H7 (cell line): ENCODE measurements around the gene RFC2. TPM values are rescaled to one million over a fixed set of nuclear protein-coding genes. Genes with fewer than 3 reads are reported as not detected.

ENCODE experiments used
- DNase-seq: peaks from one replicate; pipeline ENCODE4 v3.0.0; 2012
- H3K27me3 ChIP-seq: 2 replicates; pipeline ENCODE4 v1.6.0; 2011; ENCODE audit warnings: mild to moderate bottlenecking, low read length; ENCODE audit not compliant: control insufficient read depth, insufficient read depth
- H3K36me3 ChIP-seq: replicated peaks from 2 replicates; pipeline ENCODE4 v1.5.1; 2011; ENCODE audit warnings: low read length; ENCODE audit not compliant: control insufficient read depth, insufficient read depth
- H3K4me3 ChIP-seq: 2 replicates; pipeline ENCODE4 v1.5.1; 2011; ENCODE audit warnings: low read depth, mild to moderate bottlenecking, control low read depth, low read length, moderate library complexity; ENCODE audit not compliant: insufficient read depth
- total RNA-seq: library from RNA; depleted of rRNA; stranded (reverse); fragments of >200 nt; shearing (Covaris generic); gene quantifications from 2 replicates; pipeline ENCODE4 v1.2.3, GENCODE V29; 2014; rRNA removed

The RFC2 gene
- total RNA-seq, 1 experiment from 2014 or later = 126 TPM

DNA sequence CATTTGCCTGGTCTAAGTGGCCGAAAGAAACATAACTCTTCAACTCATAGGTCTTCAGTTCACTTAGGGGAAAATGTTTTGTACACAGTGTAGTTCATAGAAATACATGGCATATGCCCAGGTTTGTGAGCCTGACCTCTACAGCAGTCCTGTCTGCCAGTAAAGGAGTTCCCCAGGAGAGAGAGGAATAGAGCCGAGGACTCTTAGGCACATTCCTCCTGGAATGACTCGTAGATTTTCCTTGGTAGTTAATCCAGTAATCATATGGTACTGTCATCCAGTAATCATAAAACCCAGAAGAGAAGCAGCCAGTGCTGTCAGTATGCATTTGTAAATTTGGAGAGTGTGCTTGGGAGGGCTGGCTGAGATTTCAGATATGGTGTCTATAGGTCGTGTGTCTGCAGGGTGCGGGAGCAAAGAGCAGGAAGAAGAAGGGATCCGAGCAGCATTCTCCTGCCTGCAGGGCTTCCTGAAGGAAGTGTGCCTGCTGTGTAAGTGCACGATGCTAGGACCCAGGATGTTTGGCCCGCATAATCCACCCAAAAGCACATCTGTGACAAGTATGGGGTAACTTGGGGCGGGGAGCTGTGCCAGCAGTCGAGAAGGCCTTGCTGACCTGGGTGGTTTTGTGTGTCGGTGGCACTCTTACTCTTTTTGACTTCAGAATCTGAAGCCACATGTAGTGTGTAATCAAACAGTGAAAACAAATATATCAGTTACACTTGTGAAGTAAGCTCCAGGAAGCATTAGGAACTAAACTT, 66.1 kb downstream of the RFC2 start:
- DNase-seq = no peak
- Histone ChIP-seq H3K27me3 (no peaks in the 10 kb centered on the region), H3K4me3 (no peak overlapping the region), H3K36me3 (peaks cover 35% of the 10 kb centered on the region)

DNA sequence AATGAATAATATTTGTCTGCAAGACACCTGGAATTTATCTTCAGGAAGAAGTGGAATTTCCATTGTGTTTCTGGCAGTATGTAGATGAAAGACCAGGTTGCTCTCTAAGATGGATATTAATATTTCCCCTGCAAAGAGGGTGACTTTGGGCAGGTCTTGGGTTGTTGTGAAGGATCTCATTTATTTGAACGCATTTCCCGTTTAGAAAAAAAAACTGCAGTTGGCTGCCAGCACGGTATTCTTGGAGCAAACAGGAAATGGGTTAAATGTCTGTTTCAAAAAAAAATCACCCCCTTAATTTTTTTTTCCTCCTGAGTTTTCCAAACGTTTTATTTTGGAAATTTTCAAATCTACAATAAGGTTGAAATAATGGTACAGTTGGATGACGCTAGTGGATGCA, 68.6 kb downstream of the RFC2 start:
- peaks cover 24% of the 10 kb centered on the region for H3K36me3 ChIP-seq
- DNase-seq = no peak

DNA sequence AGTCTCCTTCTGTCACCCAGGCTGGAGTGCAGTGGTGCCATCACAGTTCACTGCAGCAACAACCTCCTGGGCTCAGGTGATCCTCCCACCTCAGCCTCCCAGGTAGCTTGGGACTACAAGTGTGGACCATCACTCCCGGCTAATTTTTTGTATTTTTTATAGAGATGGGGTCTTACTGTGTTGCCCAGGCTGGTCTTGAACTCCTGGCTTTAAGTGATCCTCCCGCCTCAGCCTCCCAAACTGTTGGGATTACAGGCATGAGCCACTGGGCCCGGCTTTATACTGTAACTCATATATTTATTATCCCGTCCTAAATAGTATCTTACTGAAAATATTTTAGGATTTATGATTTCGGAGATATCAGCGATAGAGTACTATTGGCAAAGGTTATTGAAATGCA, 69.2 kb downstream of the RFC2 start:
- Histone ChIP-seq H3K36me3 (peaks cover 20% of the 10 kb centered on the region), H3K27me3 (no peaks in the 10 kb centered on the region), H3K4me3 (no peak overlapping the region)
- DNase-seq = no peak

More for the DNA sequence above, 68.6 kb downstream of the RFC2 start:
- no peak overlapping the region for H3K4me3 ChIP-seq
- H3K27me3 ChIP-seq = no peaks in the 10 kb centered on the region

DNA sequence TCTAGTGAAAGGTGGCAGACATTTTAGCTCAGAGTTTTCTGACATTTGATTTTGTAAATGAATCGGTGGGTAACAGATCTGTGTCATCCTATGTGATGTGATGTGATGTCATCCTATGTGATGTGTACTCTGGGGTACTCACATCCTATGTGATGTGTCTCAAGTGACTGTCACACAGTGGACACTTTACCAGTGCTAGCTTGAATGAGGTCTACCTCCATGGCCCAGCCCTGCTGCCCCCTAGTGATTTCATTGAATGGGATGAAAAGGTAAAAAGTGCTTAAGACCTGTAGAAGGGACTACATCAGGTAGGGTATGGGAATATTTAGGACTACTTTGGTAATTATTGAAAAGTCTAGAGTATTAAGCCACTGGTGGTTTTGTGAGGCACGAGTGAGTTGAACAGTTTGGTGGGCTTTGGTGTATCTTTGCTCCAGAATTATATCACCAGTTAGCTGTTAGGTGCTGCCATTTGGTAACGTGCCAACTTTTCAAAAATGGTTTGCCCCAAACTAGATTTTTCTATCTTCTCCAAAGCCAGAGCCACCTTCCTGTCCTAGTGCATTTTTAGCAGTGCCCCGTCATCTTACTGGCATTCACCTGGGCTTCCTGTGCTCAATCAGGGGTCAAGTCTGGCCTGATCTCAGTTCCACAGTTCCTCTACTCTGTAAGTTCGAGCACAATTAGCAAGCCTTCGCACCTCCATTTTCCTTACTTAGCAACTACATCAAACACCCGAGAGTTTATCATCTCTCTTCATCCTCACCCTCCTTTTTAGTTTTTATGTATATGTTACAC, 70.3 kb downstream of the RFC2 start:
- peak; percentile 58 for DNase-seq
- Histone ChIP-seq H3K27me3 (no peaks in the 10 kb centered on the region), H3K36me3 (peaks cover 12% of the 10 kb centered on the region), H3K4me3 (no peak overlapping the region)

DNA sequence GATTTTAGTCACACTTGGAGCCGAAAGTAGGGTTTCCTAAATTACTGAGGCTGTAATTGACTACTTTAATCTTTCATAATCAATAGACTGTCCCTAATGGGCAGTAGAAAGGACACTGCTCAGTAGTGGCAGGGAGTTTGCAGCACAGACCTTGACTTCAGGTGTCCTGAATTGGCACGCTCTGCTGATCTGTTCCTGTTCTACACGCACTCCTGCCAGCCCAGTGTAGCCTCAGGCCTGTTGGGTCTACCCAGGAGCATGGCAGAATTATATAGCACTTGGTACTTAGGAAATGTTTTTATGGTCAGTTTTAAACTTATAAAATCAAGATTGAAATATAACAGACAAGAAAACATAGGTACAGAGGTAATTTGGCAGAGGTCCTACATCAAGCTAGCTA, 71.1 kb downstream of the RFC2 start:
- no peaks in the 10 kb centered on the region for H3K27me3 ChIP-seq
- DNase-seq = no peak
- peaks cover 8% of the 10 kb centered on the region for H3K36me3 ChIP-seq
- no peak overlapping the region for H3K4me3 ChIP-seq

DNA sequence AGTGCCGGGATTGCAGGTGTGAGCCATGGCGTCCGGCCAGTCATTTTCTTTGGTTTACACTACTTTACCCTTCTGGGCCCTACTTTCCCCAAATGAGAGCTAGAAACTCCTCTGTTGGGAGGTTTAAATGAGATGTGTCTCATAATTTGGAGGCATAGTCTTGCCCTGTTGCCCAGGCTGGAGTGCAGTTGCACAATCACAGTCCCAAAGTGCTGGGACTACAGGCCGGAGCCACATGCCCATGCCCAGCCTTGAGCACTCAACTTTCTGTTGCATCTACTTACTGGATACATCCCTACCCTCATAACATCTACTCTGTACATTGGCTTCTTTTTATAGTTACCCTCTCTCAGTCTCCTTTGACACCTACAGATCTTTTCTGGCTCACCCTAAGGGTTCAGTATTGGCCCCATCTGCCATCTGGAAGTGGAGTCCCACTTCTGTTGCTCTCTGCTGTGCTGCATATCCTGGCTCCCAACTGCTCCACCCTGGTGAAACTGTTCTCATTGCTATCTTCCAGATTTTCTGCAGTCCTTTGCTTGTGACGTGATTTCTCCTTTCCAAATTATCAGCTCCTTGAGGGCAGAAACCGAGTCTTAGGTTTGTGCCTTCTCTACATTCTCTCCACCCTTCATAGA, 71.6 kb downstream of the RFC2 start:
- Histone ChIP-seq H3K4me3 (no peak overlapping the region), H3K36me3 (peaks cover 6% of the 10 kb centered on the region), H3K27me3 (no peaks in the 10 kb centered on the region)
- DNase-seq = no peak

DNA sequence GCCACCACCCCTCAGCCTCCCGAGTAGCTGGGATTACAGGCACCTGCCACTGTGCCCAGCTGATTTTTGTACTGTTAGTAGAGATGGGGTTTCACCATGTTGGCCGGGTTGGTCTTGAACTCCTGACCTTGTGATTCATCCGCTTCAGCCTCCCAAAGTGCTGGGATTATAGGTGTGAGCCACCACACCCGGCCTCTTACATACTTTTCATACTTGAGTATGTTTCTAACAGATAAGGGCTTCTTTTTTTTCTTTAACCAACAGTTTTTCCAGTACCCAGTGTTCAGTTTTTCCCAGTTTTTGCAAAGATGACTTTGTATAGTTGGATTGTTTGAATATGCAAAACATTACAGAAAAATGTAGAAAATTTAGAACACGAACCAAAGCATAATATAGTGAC, 72.4 kb downstream of the RFC2 start:
- H3K27me3 ChIP-seq = no peaks in the 10 kb centered on the region
- H3K36me3 ChIP-seq = peaks cover 7% of the 10 kb centered on the region
- no peak overlapping the region for H3K4me3 ChIP-seq
- DNase-seq = no peak

Other genes starting within 250 kb of the RFC2 start
- 2.7 and 5.3 TPM in 2 replicates for gene ELN, start 226.2 kb downstream of the RFC2 start, total RNA-seq
- 99.4 and 108 TPM in 2 replicates for gene LIMK1, start 170.6 kb downstream of the RFC2 start, total RNA-seq
- 316 and 343 TPM in 2 replicates for gene EIF4H, start 80.0 kb downstream of the RFC2 start, total RNA-seq
- gene LAT2, start 44.4 kb downstream of the RFC2 start, total RNA-seq = 0.87 TPM in 1 of 2 replicates, not detected in the other
- 30.1 and 43.6 TPM in 2 replicates for gene CLIP2, start 35.0 kb upstream of the RFC2 start, total RNA-seq
- 19.6 and 21.1 TPM in 2 replicates for gene GTF2IRD1, start 199.5 kb upstream of the RFC2 start, total RNA-seq